Hindlimb muscle (tissue), 1 donor: Measurements from ENCODE around the gene VKORC1. TPM values are rescaled to one million over a fixed set of nuclear protein-coding genes. Genes with fewer than 3 reads are reported as not detected.

Experiments
- DNase-seq: peaks from one replicate; pipeline ENCODE4 v3.0.0-alpha.2; 2013
- polyA plus RNA-seq: library from polyadenylated mRNA; unstranded; fragments of 120-200 nt; gene quantifications from one replicate; pipeline ENCODE4 v1.2.1, GENCODE V29; 2013; ENCODE audit not compliant: insufficient read length

VKORC1 gene
- polyA plus RNA-seq, 1 donor = 59.1 TPM

DNA sequence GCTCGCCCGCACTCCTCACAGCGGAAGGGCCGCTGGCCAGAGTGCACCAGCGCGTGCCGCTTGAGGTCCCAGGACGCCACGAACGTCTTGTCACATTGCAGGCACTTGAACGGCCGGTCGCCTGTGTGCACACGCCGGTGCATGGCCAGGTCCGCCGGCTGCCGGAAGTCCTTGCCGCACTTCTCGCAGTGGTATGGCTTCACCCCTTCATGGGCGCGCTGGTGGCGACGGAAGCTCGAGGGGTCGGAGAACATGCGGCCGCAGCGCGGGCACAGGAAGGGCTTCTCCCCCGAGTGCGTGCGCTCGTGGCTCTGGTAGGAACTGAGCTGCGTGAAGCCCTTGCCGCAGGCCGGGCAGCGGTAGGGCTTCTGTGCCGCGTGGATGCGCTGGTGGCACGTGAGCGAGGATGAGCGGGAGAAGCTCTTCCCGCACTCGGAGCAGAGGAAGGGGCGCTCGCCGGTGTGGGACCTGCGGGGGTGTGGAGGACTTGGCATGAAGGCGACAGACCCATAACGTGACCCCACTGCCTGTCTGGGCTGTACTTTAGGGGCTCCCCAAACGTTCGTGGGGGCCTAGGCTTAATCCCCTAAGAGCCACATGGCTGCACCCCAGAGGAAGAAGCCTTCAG lies 32.7 kb downstream of the VKORC1 start:
- DNase-seq = no peak

DNA sequence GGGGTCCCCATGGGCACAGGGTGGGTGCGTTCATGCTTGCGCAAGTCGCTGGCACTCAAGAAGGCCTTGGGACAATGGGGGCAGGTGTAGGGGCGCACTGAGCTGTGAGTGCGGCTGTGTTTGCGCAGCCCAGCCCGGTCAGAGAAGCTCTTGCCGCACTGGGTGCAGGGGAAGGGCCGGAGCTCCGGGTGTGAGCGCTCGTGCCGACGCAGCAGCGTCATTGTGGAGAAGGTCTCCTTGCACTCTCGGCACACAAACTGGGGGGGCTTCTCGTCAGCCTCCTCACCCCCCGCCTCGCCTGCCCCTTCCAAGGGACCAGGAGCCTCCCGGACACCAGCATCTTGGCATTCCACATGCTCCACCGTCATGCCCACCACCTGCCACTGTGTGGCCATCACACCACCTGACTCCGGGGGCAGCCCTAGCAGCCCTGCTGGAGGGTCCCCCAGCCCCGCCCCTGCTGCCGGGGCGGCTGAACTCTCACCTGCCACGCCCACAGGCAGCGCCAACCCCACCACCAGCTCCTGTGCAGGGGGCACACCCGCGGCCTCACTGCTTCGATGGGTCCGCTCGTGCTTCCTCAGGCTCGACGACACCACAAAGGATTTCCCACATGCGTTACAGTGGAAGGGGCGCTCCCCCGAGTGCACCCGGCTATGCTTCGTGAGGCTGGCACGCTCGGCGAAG lies 33.3 kb downstream of the VKORC1 start:
- DNase-seq = no peak

DNA sequence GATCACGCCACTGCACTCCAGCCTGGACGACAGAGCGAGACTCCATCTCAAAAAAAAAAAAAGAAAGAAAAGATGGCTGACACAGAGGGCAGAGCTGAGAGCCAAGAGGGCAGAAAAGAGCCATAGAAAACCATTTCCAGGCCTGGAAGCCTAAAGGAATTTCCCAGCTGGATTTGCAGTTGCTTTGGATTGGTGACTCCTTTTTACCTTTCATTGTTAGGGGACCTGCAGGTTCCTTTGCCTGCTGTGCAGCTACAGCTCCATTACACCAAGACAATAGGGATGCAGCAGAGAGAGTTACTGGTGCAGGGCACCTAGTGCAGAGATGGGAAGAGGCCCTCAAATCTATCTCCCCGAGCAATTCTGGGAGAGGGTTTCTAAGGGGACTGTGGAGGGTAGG lies 39.0 kb downstream of the VKORC1 start:
- DNase-seq = no peak

DNA sequence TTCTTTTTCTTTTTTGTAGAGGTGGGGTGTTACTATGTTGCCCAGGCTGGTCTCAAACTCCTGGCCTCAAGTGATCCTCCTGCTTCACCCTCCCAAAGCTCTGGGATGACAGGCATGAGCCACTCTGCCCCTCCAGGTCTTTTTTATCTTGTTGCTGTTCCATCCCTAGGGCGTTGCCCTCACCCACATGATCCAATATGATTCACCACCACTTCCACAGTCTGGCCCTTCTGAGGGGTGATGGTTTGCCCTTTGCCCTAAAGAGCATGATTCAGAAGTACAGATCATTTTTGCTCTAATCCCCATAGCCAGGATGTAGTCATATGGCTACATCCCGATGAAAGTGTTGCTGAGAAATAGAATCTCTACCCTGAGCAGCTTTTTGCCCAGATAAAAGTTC lies 42.5 kb downstream of the VKORC1 start:
- DNase-seq = no peak

DNA sequence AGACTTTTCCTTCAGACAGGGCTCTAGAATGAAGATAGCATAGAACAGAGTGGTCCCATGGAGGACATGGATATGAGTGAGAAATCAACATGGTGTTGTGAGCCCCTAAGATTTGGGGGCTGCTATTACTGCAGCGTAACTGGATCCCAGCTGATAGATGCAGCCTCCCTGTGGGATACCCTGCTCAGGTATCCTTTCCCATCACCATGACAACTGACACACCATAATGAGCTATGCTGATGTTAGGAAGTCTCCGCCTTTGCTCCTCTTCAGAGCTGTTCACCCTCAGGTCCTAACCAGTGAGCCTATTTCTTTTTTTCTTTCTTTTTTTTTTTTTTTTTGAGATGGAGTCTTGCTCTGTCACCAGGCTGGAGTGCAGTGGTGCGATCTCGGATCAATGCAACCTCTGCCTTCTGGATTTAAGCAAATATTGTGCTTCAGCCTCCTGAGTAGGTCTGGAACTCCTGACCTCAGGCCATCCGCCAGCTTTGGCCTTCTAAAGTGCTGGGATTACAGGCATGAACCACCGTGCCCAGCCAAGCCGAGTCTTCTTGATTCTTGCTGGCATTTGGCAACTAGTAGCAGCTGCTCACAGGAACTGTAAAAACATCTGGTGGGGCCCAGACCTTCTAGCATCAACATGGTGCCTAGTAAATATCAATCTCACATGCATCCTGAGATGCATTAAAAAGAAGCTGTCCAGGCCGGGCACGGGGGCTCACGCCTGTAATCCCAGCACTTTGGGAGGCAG lies 44.1 kb downstream of the VKORC1 start:
- no peak for DNase-seq

DNA sequence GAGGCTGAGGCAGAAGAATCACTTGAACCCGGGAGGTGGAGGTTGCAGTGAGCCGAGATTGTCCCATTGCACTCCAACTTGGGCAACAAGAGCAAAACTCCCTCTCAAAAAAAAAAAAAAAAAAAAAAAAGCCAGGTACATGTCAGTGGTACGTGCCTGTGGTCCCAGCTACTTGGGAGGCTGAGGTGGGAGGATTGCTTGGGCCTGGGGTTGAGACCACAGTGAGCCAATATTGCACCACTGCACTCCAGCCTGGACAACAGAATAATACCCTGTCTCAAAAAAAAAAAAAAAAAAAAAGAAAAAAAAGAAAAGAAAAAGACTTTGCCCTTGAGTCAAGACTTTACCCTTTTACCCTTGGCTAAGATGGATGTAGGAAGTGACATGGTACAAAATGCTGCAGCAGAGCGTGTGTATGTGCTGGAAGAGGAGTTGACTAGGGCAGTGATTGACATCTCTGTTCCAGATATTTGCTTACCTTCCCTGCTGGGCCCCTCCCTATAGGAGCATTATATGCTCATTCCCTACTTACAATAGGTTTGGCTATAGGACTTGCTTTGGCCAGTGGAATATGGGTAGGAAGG lies 50.6 kb downstream of the VKORC1 start:
- no peak for DNase-seq

DNA sequence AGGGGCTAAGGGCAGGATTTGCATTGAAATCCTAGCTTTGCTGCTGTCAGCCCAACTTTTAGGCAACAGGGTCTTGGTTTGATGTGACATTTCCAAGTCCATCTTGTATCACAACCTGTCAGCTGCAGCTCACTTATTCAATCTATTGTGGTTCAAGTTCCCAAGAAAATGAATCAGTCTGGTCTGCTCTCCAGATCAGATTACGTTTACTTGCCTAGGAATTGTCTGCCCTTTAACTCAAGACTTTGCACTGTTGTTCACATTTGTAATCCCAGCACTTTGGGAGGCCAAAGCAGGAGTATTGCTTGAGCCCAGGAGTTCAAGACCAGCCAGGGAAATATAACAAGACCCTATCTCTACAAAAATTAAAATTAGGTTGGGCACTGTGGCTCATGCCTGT lies 51.2 kb downstream of the VKORC1 start:
- DNase-seq = no peak

DNA sequence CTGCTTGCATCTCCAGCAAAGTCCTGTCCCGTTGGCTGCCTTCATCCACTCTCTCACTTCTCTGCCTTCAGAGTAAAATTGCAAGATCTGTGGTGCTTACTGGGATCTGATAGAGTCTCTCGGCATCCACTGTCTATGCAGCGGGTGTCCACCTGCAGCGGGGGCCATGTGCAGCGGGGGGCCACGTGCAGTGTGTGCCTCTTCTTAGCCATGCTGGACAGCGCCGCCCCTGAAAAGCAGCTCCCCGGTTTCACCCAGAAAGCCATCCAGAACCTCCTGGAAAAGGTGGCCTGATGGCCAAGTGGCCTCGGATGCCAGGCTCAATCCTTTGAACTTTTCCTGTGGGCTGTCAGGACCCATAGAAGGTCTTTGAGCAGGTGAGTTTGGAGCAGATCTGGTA lies 51.7 kb downstream of the VKORC1 start:
- no peak for DNase-seq

Other genes with a start within 250 kb of the VKORC1 start
- gene BCL7C, start 200.7 kb downstream of the VKORC1 start, polyA plus RNA-seq = 32.7 TPM
- 13.5 TPM for gene CTF1, start 198.2 kb downstream of the VKORC1 start, polyA plus RNA-seq
- 10.3 TPM for gene FBXL19, start 171.2 kb downstream of the VKORC1 start, polyA plus RNA-seq
- gene ORAI3, start 145.7 kb downstream of the VKORC1 start, polyA plus RNA-seq = 9.8 TPM
- 15.1 TPM for gene SETD1A, start 137.0 kb downstream of the VKORC1 start, polyA plus RNA-seq
- gene HSD3B7, start 109.6 kb downstream of the VKORC1 start, polyA plus RNA-seq = 12.6 TPM
- gene STX1B, start 84.2 kb downstream of the VKORC1 start, polyA plus RNA-seq = 1.2 TPM
- 48.7 TPM for gene STX4, start 61.2 kb downstream of the VKORC1 start, polyA plus RNA-seq
- gene ZNF668, start 20.6 kb downstream of the VKORC1 start, polyA plus RNA-seq = 11.2 TPM
- 12.6 TPM for gene ZNF646, start 20.4 kb downstream of the VKORC1 start, polyA plus RNA-seq
- 5.8 TPM for gene PRSS53, start 5.9 kb downstream of the VKORC1 start, polyA plus RNA-seq
- 33.9 TPM for gene BCKDK, start 13.6 kb upstream of the VKORC1 start, polyA plus RNA-seq
- 57.4 TPM for gene KAT8, start 22.9 kb upstream of the VKORC1 start, polyA plus RNA-seq
- 0.48 TPM for gene PRSS8, start 40.9 kb upstream of the VKORC1 start, polyA plus RNA-seq
- 2.0 TPM for gene PRSS36, start 55.3 kb upstream of the VKORC1 start, polyA plus RNA-seq
- 398 TPM for gene FUS, start 85.3 kb upstream of the VKORC1 start, polyA plus RNA-seq
- gene PYCARD, start 108.0 kb upstream of the VKORC1 start, polyA plus RNA-seq = 9.1 TPM
- 98.3 TPM for gene TRIM72, start 119.3 kb upstream of the VKORC1 start, polyA plus RNA-seq
- gene PYDC1, start 122.3 kb upstream of the VKORC1 start, polyA plus RNA-seq = 2.3 TPM
- gene ITGAM, start 165.2 kb upstream of the VKORC1 start, polyA plus RNA-seq = 4.7 TPM